Activated T-cell treated with anti-CD3 and anti-CD28 coated beads, Interleukin-2, amount 50 U/mL, for 48 hours (primary cell): ENCODE results near the gene ST13.
"Not testable (repeated sequence)": the region's sequence is repeated elsewhere in the genome, so short reads cannot be mapped to it uniquely, and the experiment has no call there.

Source experiments
- DNase-seq, 2 experiments: peaks; one replicate each; pipeline ENCODE4 v3.0.0-alpha.2; 2020

Gene ST13

GRCh38 chr22:40834619-40835018 is 21.8 kb downstream of the ST13 start:
- DNase-seq: no peak

- no peak for DNase-seq
Measured at GRCh38 chr22:40829131-40829530, 27.3 kb downstream of the ST13 start.

GRCh38 chr22:40826984-40827741 is 29.3 kb downstream of the ST13 start:
- no peak for DNase-seq

GRCh38 chr22:40826292-40826691 is 30.1 kb downstream of the ST13 start:
- DNase-seq: not testable (repeated sequence)

- no peak for DNase-seq
Measured at GRCh38 chr22:40823426-40823825, 33.0 kb downstream of the ST13 start.

GRCh38 chr22:40819599-40820140 is 36.8 kb downstream of the ST13 start:
- no peak for DNase-seq

- peak; percentile 90 to 92 for DNase-seq
Measured at GRCh38 chr22:40818747-40819598, 37.5 kb downstream of the ST13 start, which contains the start of gene SLC25A17. SLC25A17 (minus strand) TSS chr22:40819346; CDS start chr22:40819248, 98 bp downstream.

- no peak for DNase-seq
Measured at GRCh38 chr22:40818192-40818746, 38.2 kb downstream of the ST13 start.

- no peak for DNase-seq
Measured at GRCh38 chr22:40817737-40818136, 38.7 kb downstream of the ST13 start.

- no peak for DNase-seq
Measured at GRCh38 chr22:40813912-40814315, 42.5 kb downstream of the ST13 start.

GRCh38 chr22:40808018-40808841 is 48.2 kb downstream of the ST13 start:
- DNase-seq: no peak

GRCh38 chr22:40806711-40807110 is 49.7 kb downstream of the ST13 start:
- no peak for DNase-seq

GRCh38 chr22:40805699-40806203 is 50.7 kb downstream of the ST13 start:
- no peak for DNase-seq

GRCh38 chr22:40805239-40805638 is 51.2 kb downstream of the ST13 start:
- DNase-seq: no peak

GRCh38 chr22:40803321-40803720 is 53.1 kb downstream of the ST13 start:
- DNase-seq: no peak

- no peak for DNase-seq
Measured at GRCh38 chr22:40799008-40799407, 57.4 kb downstream of the ST13 start.

- no peak for DNase-seq
Measured at GRCh38 chr22:40797427-40797826, 59.0 kb downstream of the ST13 start.

GRCh38 chr22:40792451-40792850 is 64.0 kb downstream of the ST13 start:
- no peak for DNase-seq

- no peak for DNase-seq
Measured at GRCh38 chr22:40791241-40791640, 65.2 kb downstream of the ST13 start.

- no peak for DNase-seq
Measured at GRCh38 chr22:40789131-40789530, 67.3 kb downstream of the ST13 start.

GRCh38 chr22:40782521-40782920 is 73.9 kb downstream of the ST13 start:
- DNase-seq: no peak

- not testable (repeated sequence) for DNase-seq
Measured at GRCh38 chr22:40781749-40782148, 74.7 kb downstream of the ST13 start.
